Left forelimb (tissue), 1 donor: ENCODE measurements around the gene NUCB1.
A peak's percentile ranks its signal among the peaks of the same experiment; 100 is the strongest.
"Not testable (repeated sequence)": the region's sequence is repeated elsewhere in the genome, so short reads cannot be mapped to it uniquely, and the experiment has no call there.

Experiments
- DNase-seq: peaks from one replicate; pipeline ENCODE4 v3.0.0-alpha.2; 2018; ENCODE audit warnings: low spot score

Gene NUCB1

GRCh38 chr19:48906324-48906723, 6.2 kb downstream of the NUCB1 start:
- no peak for DNase-seq

- no peak for DNase-seq
These were observed 7.6 kb downstream of the NUCB1 start for GRCh38 chr19:48907671-48908070.

GRCh38 chr19:48909424-48910077, 9.4 kb downstream of the NUCB1 start:
- not testable (repeated sequence) for DNase-seq

- DNase-seq = no peak
These were observed 10.7 kb downstream of the NUCB1 start for GRCh38 chr19:48910803-48911202.

- DNase-seq = no peak
These were observed 13.2 kb downstream of the NUCB1 start for GRCh38 chr19:48913114-48913889.

GRCh38 chr19:48914181-48914580, 14.1 kb downstream of the NUCB1 start:
- DNase-seq = no peak

- no peak for DNase-seq
These were observed 15.6 kb downstream of the NUCB1 start for GRCh38 chr19:48915757-48916156.

- no peak for DNase-seq
These were observed 18.0 kb downstream of the NUCB1 start for GRCh38 chr19:48918071-48918470.

- DNase-seq = no peak
These were observed 18.7 kb downstream of the NUCB1 start for GRCh38 chr19:48918801-48919247.

- DNase-seq = not testable (repeated sequence)
These were observed 19.2 kb downstream of the NUCB1 start for GRCh38 chr19:48919271-48919670.

- DNase-seq = no peak
These were observed 20.8 kb downstream of the NUCB1 start for GRCh38 chr19:48920949-48921348.

GRCh38 chr19:48921721-48922500, 21.8 kb downstream of the NUCB1 start:
- DNase-seq = no peak

GRCh38 chr19:48922548-48923490, 22.7 kb downstream of the NUCB1 start:
- no peak for DNase-seq

GRCh38 chr19:48925240-48925843, 25.2 kb downstream of the NUCB1 start:
- DNase-seq = no peak

GRCh38 chr19:48925890-48926289, 25.8 kb downstream of the NUCB1 start:
- not testable (repeated sequence) for DNase-seq

- no peak for DNase-seq
These were observed 26.8 kb downstream of the NUCB1 start for GRCh38 chr19:48926909-48927308.

GRCh38 chr19:48927692-48928091, 27.6 kb downstream of the NUCB1 start:
- not testable (repeated sequence) for DNase-seq

GRCh38 chr19:48928164-48929025, 28.3 kb downstream of the NUCB1 start:
- no peak for DNase-seq

- peak; percentile 78 for DNase-seq
These were observed 33.3 kb downstream of the NUCB1 start, which contains the start of gene DHDH for GRCh38 chr19:48933382-48933932. TSS of gene DHDH (plus strand) at chr19:48933699. CDS start at chr19:48933722, 23 bp downstream.

GRCh38 chr19:48934837-48935236, 34.7 kb downstream of the NUCB1 start:
- no peak for DNase-seq
